GM21529 (cell line): ENCODE data around the gene TAAR1.

Experiments
- ATAC-seq: cut with Tn5 transposase; IDR thresholded peaks from one replicate; pipeline ENCODE4 v1.9.1; 2021; ENCODE audit not compliant: unreplicated experiment

TAAR1 gene

GRCh38 chr6:132596201-132596600 is 62.8 kb downstream of the TAAR1 start:
- ATAC-seq, result no peak
